Stimulated activated CD4-positive, alpha-beta T cell treated with anti-CD3 and anti-CD28 coated beads, TNF-alpha, amount 100 ng/mL, for 4 hours (primary cell): Measurements from ENCODE around the gene ZFYVE28.

Experiments
- DNase-seq, 3 experiments: peaks; one replicate each; pipeline ENCODE4 v3.0.0-alpha.2; 2020; ENCODE audit warnings: low read depth in 3 of 3

Gene ZFYVE28

GRCh38 chr4:2304321-2304876 is 114.0 kb downstream of the ZFYVE28 start:
- no peak for DNase-seq

GRCh38 chr4:2303686-2304320 is 114.6 kb downstream of the ZFYVE28 start:
- DNase-seq = no peak

GRCh38 chr4:2303121-2303685 is 115.2 kb downstream of the ZFYVE28 start:
- DNase-seq = no peak

DNA sequence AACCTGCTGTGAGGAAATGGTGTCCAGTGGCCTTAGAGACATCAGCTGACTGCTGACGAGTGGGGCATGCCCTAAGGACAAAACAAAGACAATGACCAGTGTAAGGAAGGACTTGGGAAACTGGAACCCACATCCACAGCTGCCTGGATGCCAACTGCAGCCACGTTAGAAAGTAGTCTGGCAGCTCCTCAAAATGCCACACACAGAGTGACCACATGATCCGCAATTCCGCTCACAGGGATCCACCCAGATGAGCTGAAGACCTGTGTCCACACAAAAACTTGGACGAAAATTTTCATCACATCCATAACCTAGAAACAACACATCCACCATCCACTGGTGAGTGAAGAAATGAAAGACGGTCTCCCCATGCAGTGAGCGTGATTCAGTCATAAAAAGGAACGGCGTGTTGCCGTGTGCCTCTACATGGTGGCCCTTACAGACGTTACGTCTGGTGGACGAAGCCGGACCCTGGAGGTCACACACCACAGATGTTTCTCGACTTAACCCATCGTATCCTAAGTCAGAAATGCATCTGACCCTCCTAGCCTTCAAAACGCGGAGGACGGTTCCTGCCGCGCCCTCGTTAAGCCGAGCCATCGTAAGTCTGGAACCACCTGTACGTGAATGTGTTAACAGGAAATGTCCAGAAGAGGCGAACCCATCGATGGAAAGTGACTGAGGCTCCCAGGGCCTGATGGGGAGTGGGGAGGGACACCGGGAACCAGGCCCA is 115.9 kb downstream of the ZFYVE28 start:
- DNase-seq = no peak

DNA sequence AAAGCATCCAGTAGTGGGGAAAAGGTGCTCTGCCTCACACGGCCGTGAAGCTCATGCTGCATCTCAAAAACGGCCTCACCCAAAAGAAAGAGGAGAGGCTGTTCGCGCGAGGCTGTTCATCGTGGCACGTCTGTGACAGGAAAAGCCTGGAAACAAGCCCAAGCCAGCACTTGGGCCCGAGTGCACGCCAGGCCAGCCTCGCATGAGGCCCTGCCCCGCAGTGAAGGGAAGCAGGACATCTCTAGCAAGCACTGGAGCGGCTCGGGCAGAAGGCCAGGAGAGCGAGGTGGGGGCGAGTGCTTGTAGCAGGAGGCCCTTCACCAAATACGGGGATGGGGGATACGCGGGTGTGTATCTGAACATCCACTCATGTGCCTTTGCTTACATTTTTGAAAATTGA is 116.6 kb downstream of the ZFYVE28 start:
- DNase-seq = no peak

- no peak for DNase-seq
Measured at GRCh38 chr4:2301225-2301642, 117.2 kb downstream of the ZFYVE28 start.

DNA sequence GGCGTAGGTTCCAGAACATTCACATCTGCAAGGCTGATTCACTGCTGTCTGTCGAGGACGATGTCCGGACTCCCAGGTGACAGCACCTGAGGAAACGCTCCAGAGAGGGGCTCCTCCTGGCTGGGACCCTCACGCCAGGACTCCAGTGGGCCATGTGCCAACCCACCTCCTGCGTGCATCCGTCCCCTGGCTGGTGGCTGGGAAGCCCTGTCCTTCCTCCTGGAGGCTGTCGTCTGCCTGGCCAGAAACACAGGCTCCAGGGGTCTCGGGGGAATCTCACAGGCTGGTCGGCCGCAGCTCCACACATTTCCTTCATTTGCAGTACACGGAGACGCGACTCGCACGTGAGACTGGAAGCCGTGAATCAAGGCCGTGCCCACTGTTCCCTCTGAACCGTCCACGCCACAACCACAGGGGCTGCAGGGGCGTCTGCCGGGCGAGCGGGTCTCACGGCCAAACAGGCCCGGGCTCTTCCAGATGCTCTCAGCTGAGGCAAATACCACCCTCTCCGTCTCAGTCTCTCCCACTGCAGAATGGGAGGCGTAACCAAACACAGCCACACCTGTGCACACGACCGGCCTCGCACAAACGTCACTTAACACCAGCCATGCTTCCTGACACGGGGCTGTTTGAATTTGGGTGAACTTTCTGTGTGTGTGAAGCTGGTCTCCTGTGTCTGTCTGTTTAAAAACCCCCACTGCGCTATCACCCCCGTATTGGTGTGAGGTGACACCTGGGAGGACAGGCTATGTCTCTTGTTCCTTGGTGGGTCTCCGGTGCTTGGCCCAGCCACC is 117.8 kb downstream of the ZFYVE28 start:
- no peak for DNase-seq

DNA sequence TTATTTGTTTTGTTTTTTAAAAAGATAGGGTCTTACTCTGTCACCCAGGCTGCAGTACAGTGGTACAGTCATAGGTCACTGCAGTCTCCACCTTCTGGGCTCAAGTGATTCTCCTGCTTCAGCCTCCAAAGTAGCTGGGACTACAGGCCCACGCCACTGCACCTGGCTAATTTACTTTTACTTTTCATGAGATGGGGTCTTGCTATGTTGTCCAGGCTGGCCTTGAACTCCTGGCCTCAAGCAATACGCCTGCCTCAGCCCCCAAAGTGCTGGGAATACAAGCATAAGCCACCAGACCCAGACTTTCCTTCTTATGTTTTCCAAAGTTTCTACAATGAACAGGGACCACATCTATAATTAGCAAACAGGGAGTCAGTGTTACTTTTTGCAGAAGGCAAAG is 118.7 kb downstream of the ZFYVE28 start:
- DNase-seq = no peak

DNA sequence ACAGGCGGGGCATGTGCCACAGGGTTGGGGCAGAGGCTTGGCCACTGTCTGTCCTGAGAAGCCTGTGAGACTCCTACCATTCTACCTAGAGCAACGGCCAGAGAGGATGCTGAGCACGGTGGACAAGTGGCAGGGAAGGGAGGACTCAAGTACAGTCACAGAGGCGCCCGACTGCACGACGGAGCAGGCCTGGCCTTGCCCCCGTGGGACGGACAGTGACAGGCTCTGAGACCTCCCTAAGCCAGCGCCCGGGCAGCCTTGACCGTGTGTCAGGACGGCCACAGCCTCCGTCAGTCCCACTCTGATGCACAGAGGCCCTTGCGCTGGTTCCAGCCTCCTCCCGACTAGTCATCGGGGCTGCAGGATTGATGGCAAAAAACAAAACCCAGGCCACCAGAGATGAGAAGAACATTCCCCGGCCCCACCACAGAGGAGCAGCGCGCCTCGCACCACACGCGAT is 119.9 kb downstream of the ZFYVE28 start:
- no peak for DNase-seq

DNA sequence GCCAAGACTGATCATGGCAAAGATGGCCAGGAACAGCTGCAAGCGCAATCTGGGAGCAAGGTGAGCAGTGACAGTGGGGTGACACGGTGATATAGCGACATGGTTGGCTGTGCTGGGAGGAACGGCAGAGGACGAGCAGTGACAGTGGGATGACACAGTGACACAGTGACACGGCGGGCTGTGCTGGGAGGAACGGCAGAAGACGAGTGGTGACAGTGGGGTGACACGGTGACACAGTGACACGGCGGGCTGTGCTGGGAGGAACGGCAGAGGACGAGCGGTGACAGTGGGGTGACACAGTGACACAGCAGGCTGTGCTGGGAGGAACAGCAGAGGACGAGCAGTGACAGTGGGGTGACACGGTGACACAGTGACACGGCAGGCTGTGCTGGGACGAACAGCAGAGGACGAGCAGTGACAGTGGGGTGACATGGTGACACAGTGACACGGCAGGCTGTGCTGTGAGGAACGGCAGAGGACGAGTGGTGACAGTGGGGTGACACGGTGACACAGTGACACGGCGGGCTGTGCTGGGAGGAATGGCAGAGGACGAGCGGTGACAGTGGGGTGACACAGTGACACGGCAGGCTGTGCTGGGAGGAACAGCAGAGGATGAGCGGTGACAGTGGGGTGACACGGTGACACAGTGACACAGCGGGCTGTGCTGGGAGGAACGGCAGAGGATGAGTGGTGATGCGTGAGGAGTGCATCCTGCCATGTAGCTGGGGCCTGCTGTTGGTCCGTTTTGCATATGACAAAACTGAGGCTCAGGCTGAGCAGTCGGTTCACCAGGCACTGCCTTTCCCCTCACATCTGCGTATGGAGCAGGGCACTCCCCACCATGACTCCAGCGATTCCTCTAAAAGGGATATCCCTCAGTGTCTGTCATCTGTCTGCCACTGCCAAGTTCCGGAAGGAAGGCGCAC is 120.6 kb downstream of the ZFYVE28 start:
- DNase-seq = no peak

DNA sequence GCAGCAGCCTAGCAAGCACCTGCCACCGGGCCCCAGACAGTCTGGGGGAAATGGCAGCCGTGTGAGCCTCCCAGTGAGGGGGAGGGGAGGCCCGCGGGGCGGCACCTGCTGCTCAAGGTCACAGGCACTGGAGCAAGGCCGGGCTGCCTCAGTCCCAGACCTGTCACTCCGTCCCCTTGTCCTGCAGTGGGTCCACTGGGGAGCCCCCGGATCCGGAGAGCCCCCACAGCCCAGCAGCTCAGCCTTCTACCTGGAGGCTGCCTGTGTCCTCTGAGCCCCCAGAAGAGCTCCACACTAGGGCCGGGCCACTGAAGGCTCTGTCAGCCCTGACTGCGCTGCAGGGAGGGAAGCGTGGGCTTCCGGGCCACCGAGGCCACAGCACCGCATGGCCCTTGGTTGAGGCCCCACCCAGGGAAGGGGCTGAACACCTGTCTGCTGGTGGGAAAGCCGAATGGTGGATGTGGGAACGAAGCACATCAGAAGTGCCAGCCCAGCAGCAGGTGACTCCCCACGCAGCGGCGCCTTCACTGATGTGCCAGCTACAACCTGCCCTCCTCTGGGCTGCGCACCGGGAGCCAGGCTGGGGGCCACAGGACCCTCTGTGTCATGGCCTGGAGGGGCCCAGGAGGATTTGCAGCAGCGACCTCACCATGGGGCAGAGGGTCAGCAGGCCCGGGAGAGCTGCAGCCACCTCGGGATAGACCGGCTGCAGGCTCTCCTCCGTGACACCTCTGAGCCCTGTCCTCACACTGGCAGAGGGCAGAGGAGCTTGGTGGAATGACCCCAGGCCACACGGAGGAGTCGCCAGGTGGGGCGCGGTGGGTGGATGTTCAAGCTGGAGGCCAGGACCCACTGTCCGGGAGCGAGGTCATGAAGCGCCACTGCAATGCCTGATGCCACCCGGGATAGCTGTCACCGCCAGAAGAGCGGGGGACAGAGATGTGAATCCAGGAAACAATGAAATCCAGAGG is 121.5 kb downstream of the ZFYVE28 start:
- DNase-seq = no peak

DNA sequence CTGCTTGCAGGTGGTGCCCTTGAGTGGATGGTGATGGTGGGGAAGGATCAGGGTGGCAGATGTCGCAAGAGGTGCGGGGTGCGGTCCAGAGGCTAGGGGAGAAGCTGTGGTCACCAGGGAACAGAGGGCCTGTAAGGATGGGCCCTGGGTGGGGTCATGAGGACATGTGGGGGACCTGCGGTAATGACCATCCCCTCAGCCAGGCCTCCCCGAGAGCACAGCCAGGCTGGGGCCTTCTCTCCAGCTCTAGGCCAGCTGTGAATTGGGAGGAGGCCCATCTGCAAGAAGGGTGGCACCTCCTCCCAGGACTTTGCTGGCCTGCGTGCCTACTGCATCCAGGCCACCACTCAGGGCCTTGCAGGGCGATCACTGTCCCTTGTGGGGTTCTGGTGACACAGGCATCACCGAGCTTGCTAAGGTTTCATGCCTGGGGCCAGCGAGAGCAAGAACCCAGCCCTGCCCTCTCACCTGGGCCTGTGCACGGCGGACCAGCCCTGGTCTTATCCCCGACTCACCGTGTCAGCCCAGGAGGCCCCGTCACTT is 122.5 kb downstream of the ZFYVE28 start:
- no peak for DNase-seq

DNA sequence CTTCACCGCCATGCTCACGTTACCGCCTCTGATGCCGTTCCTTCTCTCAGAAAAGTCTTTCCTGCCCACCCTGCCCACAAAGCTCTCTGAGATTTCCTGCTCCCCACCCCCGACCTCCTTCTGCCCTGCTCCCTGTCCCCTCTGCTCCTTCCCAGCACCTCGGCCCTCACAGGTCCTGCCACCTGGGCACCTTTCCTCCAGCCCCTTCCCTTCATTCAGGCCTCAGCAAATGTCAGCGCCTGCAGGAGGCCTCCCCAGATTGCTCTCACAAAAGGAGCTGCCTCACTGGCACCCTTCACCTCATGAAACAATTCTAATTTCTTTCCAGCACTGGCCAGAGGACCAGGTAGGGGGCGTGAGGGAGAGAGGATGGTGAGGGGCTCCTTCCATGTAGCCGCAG is 122.9 kb downstream of the ZFYVE28 start:
- no peak for DNase-seq

DNA sequence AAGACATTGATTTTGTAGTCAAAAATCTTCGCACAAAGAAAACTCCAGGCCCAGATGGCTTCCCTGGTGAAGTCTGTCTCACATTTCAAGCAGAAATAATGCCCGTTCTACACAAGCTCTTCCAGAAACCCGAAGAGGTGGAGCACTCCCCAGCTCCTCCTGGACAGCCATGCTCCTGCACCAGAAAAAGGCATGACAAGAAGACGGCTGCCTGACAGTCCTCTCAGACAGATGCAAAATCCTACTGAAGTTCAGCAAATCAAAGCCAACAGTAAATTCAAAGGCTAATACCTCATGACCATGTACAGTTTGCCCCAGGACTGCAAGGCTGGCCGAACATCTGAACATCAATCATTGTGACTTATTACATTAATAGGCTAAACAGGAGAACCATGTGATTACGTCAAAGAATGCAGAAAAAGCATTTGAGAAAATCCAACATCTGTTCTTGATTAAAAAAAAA is 125.8 kb downstream of the ZFYVE28 start:
- DNase-seq = no peak

DNA sequence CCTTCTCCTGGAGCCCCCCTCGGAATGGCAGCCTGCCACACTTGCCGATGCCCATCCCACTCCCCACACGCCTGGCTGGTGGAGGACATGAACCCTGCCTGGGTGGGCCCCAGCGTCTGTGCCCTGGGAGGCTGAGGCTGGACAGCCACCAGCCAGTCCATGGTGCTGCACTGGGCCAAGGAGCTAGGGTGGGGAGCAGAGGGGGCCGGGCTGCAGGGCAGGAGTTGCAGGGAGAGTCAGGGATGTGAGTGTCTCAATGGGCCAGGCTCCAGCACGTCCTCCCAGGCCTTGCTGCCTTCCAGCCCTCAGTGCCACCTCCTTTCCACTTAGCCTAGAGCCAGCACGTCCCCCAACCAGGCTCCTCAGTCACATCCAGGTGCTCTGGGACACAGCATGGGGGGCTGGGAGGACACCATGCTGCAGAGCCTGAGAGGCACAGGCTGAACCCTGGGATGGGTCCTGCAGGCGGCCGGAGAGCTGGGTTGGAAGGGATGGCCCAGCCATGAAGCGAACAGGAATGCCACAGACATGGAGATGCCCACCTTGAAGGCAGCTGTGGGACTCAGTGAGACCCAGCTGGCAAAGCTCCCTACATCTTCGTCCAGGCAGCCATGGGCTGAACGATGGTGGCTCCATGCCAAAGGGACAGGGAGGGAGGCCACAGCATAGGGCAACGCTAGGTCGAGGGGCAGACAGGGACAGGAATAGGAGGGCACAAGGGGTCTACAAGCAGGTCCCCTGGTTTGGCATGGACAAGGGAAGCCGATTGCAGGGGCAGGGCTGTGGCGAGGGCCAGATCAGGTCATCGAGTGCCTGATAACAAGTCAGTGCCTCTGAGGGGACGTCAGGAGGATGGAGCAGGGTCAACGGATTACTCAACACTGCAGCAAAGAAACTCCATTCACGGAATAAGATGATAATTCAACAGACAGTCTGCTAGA is 126.5 kb downstream of the ZFYVE28 start:
- no peak for DNase-seq

DNA sequence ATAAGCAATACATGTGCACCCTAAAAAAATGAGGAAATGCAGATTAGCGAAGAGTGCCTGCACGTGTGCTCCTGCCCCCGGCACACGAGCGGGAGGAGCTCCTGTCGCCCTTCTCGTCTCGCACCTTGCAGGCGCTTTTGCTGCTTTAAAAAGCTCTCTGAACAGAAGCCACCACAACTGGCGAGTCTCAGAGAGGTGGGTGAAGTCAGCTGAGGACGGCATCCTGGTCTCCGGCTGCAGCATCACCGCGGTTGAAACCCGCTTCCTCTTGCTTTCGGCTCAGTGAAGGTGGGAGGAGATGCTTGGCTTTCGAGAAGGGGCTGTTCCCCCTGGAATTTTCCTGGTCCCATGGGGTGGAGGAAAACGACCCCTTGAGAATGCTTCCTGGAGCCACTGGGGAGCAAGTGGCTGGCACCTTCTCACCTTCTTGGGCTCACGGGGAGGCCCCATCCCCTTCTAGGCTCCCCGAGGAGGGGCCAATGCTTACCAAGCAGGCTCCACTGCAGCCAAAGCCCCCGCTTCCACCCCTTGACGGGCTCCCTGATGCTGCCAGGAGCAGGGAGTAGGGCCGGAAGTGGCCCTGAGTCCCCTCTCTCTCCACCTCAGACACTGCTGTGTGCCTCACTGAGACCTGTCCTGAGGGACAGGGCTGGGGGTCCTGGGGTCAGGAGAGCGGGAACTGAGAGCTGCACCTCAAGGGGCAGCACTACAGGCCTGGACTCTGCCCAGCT is 127.3 kb downstream of the ZFYVE28 start:
- DNase-seq = peak in 1 of 3 experiments; percentile 50

GRCh38 chr4:2290488-2290887 is 128.0 kb downstream of the ZFYVE28 start:
- DNase-seq = no peak

DNA sequence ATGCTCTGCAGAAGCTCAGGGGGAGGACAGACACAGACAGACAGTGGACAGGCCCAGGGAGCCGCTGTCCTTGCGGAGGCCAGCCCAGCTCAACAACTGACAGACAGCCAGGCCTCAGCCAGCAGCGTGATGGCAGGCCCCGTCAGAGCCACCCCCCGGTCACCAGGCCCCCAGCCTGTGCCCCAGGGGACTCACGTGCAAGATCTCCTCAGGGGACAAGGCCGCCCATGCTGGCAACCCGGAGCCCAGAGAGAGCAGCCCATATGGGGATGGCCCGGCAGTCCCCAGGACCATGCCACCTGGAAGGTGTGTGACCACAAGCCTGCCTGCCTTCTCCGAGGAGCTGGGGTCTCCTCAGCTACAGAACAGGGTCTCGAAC is 128.5 kb downstream of the ZFYVE28 start:
- no peak for DNase-seq
